HEK293T (cell line): Measurements from ENCODE around the gene GAB3.

Experiments used
- CTCF ChIA-PET: fragments of 350-600 bp; formaldehyde crosslinking; extraction: SDS; loops from one replicate; lab custom pipeline; 2021; ENCODE audit warnings: antibody characterized with exemption, inconsistent platforms; lab: Yijun Ruan, JAX
- POLR2A ChIA-PET: fragments of 350-600 bp; formaldehyde crosslinking; extraction: SDS; loops from one replicate; lab custom pipeline; 2020; ENCODE audit warnings: antibody characterized with exemption, inconsistent platforms; lab: Yijun Ruan, JAX
- DNase-seq: peaks from one replicate; pipeline ENCODE4 v3.0.0; 2012; ENCODE audit warnings: mixed read lengths; ENCODE audit errors: extremely low spot score
- ARNT ChIP-seq: fragments of 450-650 bp; IDR thresholded peaks from 2 replicates; pipeline ENCODE4 v1.6.1; 2017; ENCODE audit warnings: mild to moderate bottlenecking
- BHLHE40 ChIP-seq: fragments of 450-650 bp; IDR thresholded peaks from 2 replicates; pipeline ENCODE4 v1.6.1; 2016; ENCODE audit warnings: mild to moderate bottlenecking, moderate library complexity, borderline replicate concordance
- CTBP1 ChIP-seq: fragments of 450-650 bp; IDR thresholded peaks from 2 replicates; pipeline ENCODE4 v1.6.1; 2016; ENCODE audit warnings: borderline replicate concordance
- ELF4 ChIP-seq: fragments of 450-650 bp; IDR thresholded peaks from 2 replicates; pipeline ENCODE4 v1.6.1; 2017; ENCODE audit warnings: antibody characterized with exemption
- FOXA1 ChIP-seq: fragments of 450-650 bp; IDR thresholded peaks from 2 replicates; pipeline ENCODE4 v1.6.1; 2016; ENCODE audit warnings: mild to moderate bottlenecking
- FOXK2 ChIP-seq: fragments of 450-650 bp; IDR thresholded peaks from 2 replicates; pipeline ENCODE4 v1.6.1; 2016; ENCODE audit warnings: mild to moderate bottlenecking
- FOXM1 ChIP-seq: fragments of 450-650 bp; IDR thresholded peaks from 2 replicates; pipeline ENCODE4 v1.6.1; 2017; ENCODE audit warnings: mild to moderate bottlenecking, borderline replicate concordance
- HDGF ChIP-seq: fragments of 450-650 bp; IDR thresholded peaks from 2 replicates; pipeline ENCODE4 v1.6.1; 2017; ENCODE audit warnings: antibody characterized with exemption, borderline replicate concordance
- L3MBTL2 ChIP-seq: fragments of 450-650 bp; conservative IDR thresholded peaks from 2 replicates; pipeline ENCODE4 v1.6.1; 2016; ENCODE audit warnings: mild to moderate bottlenecking
- LEF1 ChIP-seq: fragments of 450-650 bp; IDR thresholded peaks from 2 replicates; pipeline ENCODE4 v1.6.1; 2017; ENCODE audit warnings: mild to moderate bottlenecking, borderline replicate concordance
- NFRKB ChIP-seq: fragments of 450-650 bp; IDR thresholded peaks from 2 replicates; pipeline ENCODE4 v1.6.1; 2016; ENCODE audit warnings: mild to moderate bottlenecking, moderate library complexity
- SP1 ChIP-seq: fragments of 450-650 bp; IDR thresholded peaks from 2 replicates; pipeline ENCODE4 v1.6.1; 2017
- SUZ12 ChIP-seq: fragments of 450-650 bp; IDR thresholded peaks from 2 replicates; pipeline ENCODE4 v1.6.1; 2016; ENCODE audit warnings: mild to moderate bottlenecking
- TARDBP ChIP-seq: fragments of 450-650 bp; IDR thresholded peaks from 2 replicates; pipeline ENCODE4 v1.6.1; 2016
- ZNF384 ChIP-seq: fragments of 450-650 bp; IDR thresholded peaks from 2 replicates; pipeline ENCODE4 v1.6.1; 2016
- TF ChIP-seq, protein P1 (sequence below): fragments of 450-650 bp; IDR thresholded peaks from 2 replicates; pipeline ENCODE4 v1.6.1; 2016

GAB3 gene

GRCh38 chrX:154739952-154740465, 10.9 kb downstream of the GAB3 start:
- POLR2A ChIA-PET: no interaction called here
- TF ChIP-seq ZNF384 (no peak), TARDBP (no peak), ELF4 (no peak), LEF1 (no peak), ARNT (no peak)
- TF ChIP-seq, protein P1, sequence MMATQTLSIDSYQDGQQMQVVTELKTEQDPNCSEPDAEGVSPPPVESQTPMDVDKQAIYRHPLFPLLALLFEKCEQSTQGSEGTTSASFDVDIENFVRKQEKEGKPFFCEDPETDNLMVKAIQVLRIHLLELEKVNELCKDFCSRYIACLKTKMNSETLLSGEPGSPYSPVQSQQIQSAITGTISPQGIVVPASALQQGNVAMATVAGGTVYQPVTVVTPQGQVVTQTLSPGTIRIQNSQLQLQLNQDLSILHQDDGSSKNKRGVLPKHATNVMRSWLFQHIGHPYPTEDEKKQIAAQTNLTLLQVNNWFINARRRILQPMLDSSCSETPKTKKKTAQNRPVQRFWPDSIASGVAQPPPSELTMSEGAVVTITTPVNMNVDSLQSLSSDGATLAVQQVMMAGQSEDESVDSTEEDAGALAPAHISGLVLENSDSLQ: no peak
- CTCF ChIA-PET: interaction anchor here (1.0 kb wide), 1 partner anchor 8 kb away, joined by 3 read pairs; no protein-coding TSS in a partner anchor
- DNase-seq: no peak

DNA sequence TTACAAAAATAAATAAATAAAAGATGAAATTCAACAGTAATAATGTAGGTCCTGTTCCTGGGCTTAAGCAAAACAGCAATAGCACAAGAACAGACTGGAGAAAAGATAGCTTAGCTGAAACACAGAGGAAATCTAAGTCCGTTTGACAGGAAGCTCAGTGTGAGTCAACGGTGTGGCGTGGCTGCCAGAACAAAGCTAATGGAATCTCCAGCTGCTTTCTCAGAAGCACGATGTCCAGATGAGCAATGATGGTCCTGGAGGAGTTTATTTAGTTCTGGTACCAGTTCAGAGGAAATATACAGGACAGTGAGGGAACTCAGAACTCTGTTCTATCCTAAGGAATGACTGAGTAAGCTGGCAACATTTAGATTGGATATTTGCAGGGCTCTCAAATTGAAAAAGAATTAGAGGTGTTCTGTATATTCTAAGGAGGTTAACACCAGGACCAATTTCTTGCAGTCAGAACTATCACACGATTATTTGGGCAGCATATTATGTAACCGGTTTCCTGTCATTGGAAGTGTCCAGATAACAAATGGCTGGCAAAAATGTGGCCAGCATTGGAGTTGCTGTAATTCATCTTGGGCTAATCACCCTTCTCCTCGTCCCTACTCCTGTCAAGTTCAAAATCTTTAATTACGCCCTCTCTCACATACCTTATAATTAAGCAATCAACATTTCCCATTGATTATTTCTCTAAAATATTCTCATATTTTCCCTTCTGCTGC, 12.7 kb downstream of the GAB3 start:
- POLR2A ChIA-PET: no interaction called here

GRCh38 chrX:154737136-154737535, 13.7 kb downstream of the GAB3 start:
- CTCF ChIA-PET: interaction anchor here (1.8 kb wide), 1 partner anchor 11 kb away, joined by 5 read pairs; no protein-coding TSS in a partner anchor
- DNase-seq: no peak

More for the DNA sequence above, 12.7 kb downstream of the GAB3 start:
- no peak for DNase-seq
- CTCF ChIA-PET: interaction anchor here (0.9 to 1.1 kb wide), 2 partner anchors 10 to 11 kb away, joined by 3 to 5 read pairs; no protein-coding TSS in a partner anchor
- no peak for TF ChIP-seq NFRKB
- TF ChIP-seq FOXA1: no peak
- TF ChIP-seq BHLHE40: no peak
- no peak for TF ChIP-seq LEF1
- TF ChIP-seq ELF4: no peak
- no peak for TF ChIP-seq FOXM1
- no peak for TF ChIP-seq TARDBP
- no peak for TF ChIP-seq ZNF384
- no peak for TF ChIP-seq SUZ12
- TF ChIP-seq, protein P1: no peak
- TF ChIP-seq FOXK2: no peak
- no peak for TF ChIP-seq HDGF
- no peak for TF ChIP-seq SP1
- TF ChIP-seq L3MBTL2: no peak
- TF ChIP-seq CTBP1: no peak

DNA sequence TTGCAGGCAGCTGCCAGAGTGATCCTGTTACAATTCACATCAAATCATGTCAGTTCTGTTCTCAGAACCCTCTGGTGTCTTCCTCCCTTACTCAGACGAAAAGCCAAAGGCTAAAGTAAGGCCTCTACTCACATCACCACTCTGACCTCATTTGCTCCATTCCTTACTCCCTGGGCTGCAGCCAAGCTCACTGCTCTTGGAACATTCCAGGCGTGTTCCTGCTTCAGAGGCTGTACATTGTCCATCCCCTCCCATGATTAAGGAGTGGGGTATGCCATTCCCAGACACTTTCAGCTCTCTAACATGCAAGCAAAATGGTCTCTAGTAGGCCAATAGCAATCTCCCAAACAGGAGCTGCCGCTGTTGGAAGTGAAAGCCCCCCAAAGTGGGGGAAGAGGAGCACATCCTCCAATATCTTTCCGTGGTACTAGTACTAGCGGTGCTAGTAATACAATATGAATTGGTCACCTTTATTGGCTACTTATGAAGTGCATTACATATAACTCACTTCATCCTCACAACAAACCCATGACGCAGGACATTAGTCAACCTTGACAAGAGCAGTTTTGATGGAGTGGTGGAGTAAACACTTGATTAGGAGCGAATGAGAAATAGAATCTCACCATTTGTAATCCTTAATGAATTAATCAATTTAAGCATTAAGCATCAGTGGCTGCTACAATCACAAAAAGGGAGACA, 15.0 kb downstream of the GAB3 start:
- DNase-seq: no peak
- POLR2A ChIA-PET: no interaction called here
- CTCF ChIA-PET: interaction anchor here (1.8 kb wide), 1 partner anchor 13 kb away, joined by 5 read pairs; no protein-coding TSS in a partner anchor
- TF ChIP-seq CTBP1: no peak
- TF ChIP-seq BHLHE40: no peak
- no peak for TF ChIP-seq NFRKB
- TF ChIP-seq, protein P1: no peak
- TF ChIP-seq LEF1: no peak
- no peak for TF ChIP-seq SUZ12
- no peak for TF ChIP-seq L3MBTL2
- TF ChIP-seq FOXK2: no peak
- TF ChIP-seq ARNT: no peak
- no peak for TF ChIP-seq SP1
- no peak for TF ChIP-seq ZNF384
- no peak for TF ChIP-seq TARDBP
- TF ChIP-seq HDGF: no peak
- TF ChIP-seq FOXA1: no peak
- no peak for TF ChIP-seq FOXM1
- TF ChIP-seq ELF4: no peak

More at GRCh38 chrX:154737136-154737535, 13.7 kb downstream of the GAB3 start:
- POLR2A ChIA-PET: no interaction called here
- TF ChIP-seq SUZ12: no peak
- TF ChIP-seq, protein P1: no peak
- TF ChIP-seq ZNF384: no peak
- TF ChIP-seq TARDBP: no peak
- TF ChIP-seq BHLHE40: no peak
- TF ChIP-seq L3MBTL2: no peak
- no peak for TF ChIP-seq ELF4
- TF ChIP-seq SP1: no peak

DNA sequence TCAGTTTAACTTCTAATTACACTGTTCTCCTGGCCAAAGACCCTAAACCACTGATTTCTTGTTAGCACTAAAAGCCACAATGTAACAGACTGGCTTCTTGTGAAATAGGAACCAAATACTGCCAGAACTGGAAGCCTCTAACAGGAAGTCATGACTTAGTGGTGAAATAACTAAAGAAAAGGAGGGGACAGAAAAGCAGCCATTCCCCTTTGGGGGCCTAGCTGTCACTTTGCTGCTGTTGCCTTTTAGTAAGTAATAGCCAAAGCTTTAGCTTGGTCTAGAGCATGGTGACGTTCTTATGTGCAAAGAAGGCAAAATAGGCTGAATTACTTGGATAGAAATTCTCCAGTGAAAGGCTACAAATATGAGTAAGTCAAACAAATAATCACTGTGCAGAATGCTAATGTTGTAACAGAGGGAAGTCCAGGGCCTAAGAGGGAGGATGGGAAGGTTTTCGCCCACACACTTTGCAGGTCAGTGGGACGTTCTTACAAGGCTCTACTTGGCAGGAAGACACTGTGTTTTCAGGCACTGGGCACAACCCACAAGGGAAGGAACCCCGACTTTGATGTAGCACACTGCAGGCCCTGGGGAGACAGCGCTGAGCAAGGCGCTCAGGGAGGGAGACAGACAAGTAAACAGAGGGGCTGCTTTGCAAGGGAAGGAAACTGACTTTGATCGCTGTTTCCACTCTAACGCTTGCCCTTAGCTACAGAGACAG, 16.7 kb downstream of the GAB3 start:
- TF ChIP-seq FOXM1: no peak
- no peak for TF ChIP-seq LEF1
- no peak for TF ChIP-seq ZNF384
- no peak for TF ChIP-seq FOXA1
- no peak for TF ChIP-seq L3MBTL2
- TF ChIP-seq, protein P1: no peak
- no peak for TF ChIP-seq NFRKB
- no peak for TF ChIP-seq TARDBP
- no peak for TF ChIP-seq SP1
- TF ChIP-seq HDGF: no peak
- no peak for TF ChIP-seq BHLHE40
- no peak for TF ChIP-seq FOXK2
- TF ChIP-seq ELF4: no peak
- CTCF ChIA-PET: interaction anchor here (0.7 kb wide), 1 partner anchor 14 kb away, joined by 4 read pairs; no protein-coding TSS in a partner anchor
- no peak for DNase-seq
- POLR2A ChIA-PET: no interaction called here
